GM19468 (cell line): ENCODE measurements around the gene IP6K3.

Experiments
- ATAC-seq: cut with Tn5 transposase; IDR thresholded peaks from one replicate; pipeline ENCODE4 v1.9.1; 2021; ENCODE audit warnings: mild to moderate bottlenecking, moderate library complexity, moderate number of reproducible peaks; ENCODE audit not compliant: unreplicated experiment; ENCODE audit errors: extremely low read depth

The IP6K3 gene

DNA sequence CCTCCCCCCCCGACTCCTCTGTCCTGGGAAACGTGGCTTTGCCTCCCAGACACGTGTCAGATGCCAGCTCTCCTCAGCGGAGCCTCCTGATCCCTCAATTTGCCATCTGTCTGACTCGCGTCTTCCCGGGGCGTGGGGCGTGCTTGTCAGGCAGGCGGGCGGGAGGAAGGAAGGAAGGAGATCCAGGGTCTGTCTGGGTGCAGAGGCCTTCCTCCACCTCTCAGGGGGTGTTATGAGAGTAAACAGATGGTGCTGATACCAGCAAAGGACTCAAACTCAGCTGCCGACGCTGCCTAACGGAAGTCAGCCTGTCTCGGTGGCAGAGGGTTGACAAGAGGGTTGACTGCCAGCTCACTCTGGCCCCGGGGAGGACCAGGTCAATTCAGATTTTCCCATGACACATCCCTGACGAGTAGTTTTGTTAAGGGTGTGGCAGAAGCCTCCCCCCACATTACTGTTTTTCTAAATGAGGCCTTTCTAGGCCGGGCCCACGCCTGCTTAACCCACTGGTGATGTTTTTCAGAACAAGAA lies 52.2 kb downstream of the IP6K3 start:
- ATAC-seq, result no peak

DNA sequence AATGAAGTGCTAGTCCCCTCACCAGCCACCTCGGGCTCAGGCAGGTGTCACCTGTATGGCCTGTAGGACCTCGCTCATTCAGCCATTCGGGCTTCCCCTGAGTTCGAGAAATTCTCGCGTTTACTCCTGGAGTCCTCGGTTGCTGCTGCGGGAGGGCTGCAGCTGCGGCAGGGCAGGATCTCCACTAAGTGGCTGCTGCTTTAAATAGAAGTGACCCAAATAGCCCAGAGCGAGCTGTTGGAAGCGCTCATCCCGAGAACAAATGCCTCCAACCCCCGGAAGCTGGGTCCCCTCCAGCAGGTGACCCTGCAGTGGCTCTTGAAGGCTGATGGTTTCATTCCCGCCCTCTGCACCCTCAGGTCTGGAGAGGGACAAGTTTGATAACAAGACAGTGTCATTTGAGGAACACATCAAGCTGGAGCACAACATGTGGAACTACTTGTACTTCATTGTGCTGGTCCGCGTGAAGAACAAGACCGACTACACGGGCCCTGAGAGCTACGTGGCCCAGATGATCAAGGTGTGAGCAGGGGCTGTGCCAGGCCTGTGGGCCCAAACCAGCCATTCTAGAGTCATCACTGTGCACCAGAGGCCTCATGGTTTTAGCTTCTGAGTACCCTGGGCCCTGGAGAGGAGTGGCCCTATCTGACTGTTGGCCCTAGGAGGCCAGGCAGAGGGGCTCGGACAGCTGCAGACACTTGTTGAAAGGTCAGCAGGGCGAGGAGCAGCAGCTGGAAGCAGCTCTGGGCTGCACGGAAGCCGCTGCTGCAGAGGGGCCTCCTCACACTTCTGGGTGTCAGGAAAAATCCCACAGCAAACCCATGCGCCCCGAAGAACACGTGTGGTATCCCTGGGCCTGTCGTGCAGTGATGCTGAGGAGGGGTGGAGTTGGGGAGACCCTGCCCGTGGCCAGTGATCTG lies 53.3 kb downstream of the IP6K3 start:
- no peak for ATAC-seq

- no peak for ATAC-seq
Observed at GRCh38 chr6:33692760-33693158, 53.9 kb downstream of the IP6K3 start.

GRCh38 chr6:33692078-33692759 lies 54.5 kb downstream of the IP6K3 start:
- ATAC-seq, result no peak

GRCh38 chr6:33691456-33692077 lies 55.1 kb downstream of the IP6K3 start:
- ATAC-seq, result no peak

DNA sequence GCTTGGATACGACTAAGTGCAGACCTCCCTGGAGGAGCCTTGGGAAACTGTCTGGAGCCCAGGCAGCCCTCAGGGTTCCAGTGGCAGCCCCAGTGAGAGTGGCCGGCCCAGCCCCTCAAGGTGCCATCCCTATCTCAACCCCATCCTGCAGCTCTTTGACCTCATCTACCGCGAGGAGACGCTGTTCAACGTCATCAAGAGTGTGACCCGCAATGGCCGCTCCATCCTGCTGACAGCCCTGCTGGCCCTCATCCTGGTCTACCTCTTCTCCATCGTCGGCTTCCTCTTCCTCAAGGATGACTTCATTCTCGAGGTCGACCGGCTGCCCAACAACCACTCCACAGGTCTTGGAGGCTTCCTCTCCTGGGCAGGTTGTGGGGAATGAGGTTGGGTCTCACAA lies 55.9 kb downstream of the IP6K3 start:
- ATAC-seq, result no peak

DNA sequence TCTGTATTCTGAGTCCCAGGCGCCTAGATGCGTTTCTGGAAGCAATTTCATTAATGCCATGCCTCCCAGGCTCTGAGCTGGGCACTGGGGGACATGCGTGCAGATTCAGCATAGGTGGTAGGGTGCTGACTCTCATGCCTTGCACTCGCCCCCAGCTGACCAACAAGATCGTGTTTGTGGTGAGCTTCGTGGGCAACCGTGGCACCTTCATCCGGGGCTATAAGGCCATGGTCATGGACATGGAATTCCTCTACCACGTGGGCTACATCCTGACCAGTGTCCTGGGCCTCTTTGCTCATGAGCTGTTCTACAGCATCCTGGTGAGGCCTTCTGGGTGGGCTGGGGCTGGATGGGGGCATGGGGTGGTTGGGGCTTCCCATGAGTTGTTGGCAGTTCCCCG lies 56.8 kb downstream of the IP6K3 start:
- ATAC-seq, result no peak

- no peak for ATAC-seq
Observed at GRCh38 chr6:33689148-33689494, 57.6 kb downstream of the IP6K3 start.

GRCh38 chr6:33688451-33689147 lies 58.1 kb downstream of the IP6K3 start:
- no peak for ATAC-seq

- no peak for ATAC-seq
Observed at GRCh38 chr6:33688006-33688405, 58.7 kb downstream of the IP6K3 start.

DNA sequence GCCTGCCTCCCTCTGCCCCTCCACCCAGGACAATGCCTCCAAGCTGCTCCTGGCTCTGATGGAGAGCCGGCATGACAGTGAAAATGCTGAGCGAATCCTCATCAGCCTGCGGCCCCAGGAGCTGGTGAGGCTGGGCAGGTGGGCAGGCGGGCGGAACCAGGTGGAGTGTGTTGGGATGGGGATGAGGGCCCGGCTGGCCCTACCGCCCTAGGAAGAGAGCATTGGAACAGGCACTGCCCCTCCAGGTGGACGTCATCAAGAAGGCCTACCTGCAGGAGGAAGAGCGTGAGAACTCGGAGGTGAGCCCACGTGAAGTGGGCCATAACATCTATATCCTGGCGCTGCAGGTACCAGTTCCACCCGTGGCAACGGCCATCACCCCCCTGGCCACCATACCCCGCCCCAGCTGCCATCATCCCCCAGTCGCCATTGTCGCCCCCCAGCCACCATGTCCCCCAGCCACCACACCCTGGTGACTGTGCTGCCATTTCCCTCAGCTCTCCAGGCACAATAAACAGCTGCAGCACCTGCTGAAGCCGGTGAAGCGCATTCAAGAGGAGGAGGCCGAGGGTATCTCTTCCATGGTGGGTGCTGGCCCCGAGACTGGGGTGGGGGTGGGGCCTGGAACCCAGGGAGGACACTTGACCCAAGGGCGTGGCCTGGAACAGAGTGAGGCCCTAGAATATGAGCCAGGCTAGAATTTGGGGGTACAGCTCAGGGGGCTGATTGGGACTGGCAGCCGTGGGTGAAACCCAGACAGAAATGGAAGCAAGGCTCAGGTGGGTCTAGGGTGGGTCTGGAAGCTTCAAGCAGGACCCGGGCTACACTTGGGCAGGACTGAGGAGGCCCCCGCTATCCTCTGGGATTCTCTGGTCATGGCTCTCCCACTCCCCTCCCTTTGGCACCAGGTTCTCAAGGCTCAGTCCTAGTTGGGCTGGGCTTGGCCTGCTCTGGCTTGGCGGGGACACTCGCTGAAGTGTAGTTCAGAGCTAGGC lies 59.4 kb downstream of the IP6K3 start:
- no peak for ATAC-seq

GRCh38 chr6:33686225-33686924 lies 60.3 kb downstream of the IP6K3 start:
- ATAC-seq, result no peak

- no peak for ATAC-seq
Observed at GRCh38 chr6:33685411-33686224, 61.1 kb downstream of the IP6K3 start.

DNA sequence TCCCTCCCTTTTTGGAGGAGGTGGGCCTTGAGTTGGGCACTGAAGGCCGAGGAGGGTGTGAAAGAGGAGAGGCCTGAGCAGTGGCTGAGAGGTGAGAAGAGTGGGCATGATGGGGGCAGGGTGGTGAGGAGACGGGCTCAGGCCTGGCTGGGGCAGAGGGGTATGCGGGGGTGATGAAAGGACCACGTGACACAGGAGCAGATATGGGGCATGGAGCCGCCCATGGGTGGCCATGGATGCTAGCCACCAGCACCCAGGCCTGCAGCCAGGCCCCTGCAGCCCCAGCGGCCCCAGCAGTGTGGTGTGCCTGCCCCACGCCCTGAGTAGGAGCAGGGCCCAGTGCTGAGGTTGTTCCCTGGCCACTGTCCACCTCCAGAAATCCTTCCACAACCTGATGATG lies 61.7 kb downstream of the IP6K3 start:
- no peak for ATAC-seq

DNA sequence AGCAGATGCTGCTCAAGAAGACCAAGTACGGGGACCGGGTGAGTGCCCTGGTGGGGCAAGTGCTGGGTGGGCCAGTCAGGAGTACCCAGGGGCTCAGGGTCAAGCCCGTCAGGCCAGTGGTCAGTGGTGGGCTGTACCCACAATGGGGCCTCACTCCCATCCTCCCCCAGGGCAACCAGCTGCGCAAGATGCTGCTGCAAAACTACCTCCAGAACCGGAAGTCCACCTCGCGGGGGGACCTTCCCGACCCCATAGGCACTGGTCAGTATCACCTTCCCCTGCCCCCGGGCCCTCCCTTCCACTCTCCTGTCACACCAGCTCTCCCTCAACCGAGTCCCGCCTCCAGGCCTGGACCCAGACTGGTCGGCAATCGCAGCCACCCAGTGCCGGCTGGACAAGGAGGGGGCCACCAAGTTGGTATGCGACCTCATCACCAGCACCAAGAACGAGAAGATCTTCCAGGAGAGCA lies 62.2 kb downstream of the IP6K3 start:
- no peak for ATAC-seq

GRCh38 chr6:33683576-33684427 lies 62.9 kb downstream of the IP6K3 start:
- no peak for ATAC-seq

DNA sequence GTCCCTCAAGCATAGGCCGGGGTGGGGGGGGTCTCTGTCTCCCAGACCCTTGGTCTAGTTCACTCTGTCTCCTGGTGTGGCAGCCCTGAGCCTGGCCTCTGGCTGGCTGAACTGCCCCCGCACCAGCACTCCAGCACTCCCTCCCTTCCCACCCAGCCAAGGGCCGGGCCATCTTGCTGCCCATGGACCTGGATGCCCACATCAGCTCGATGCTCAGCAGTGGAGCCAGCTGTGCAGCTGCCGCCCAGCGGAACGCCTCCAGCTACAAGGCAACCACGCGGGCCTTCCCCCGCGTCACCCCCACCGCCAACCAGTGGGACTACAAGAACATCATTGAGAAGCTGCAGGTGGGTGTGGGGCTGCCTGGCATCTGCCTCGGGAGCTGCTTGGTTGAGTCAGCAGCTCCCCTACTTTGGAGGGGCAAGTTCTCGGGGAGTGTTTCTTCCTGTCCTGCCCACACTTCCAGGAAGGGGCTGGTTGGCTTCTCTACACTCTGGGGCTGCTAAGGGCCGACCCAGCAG lies 63.6 kb downstream of the IP6K3 start:
- no peak for ATAC-seq
